ELR (cell line): ENCODE data around the gene MUC6.

Source experiments
- DNase-seq: peaks from one replicate; pipeline ENCODE4 v3.0.0-alpha.2; 2015; ENCODE audit warnings: low read depth

The MUC6 gene

GRCh38 chr11:1009371-1009770 lies 27.1 kb downstream of the MUC6 start:
- no peak for DNase-seq

- no peak for DNase-seq
Measured at GRCh38 chr11:1008803-1009145, 27.7 kb downstream of the MUC6 start.

- DNase-seq, result no peak
Measured at GRCh38 chr11:1008001-1008802, 28.3 kb downstream of the MUC6 start.

- no peak for DNase-seq
Measured at GRCh38 chr11:1007279-1007678, 29.2 kb downstream of the MUC6 start.

- DNase-seq, result no peak
Measured at GRCh38 chr11:1006762-1007161, 29.8 kb downstream of the MUC6 start.

- no peak for DNase-seq
Measured at GRCh38 chr11:1005928-1006327, 30.6 kb downstream of the MUC6 start.

- DNase-seq, result no peak
Measured at GRCh38 chr11:1003159-1003558, 33.4 kb downstream of the MUC6 start.

GRCh38 chr11:1002406-1002984 lies 34.0 kb downstream of the MUC6 start:
- DNase-seq, result no peak

GRCh38 chr11:1001617-1002405 lies 34.7 kb downstream of the MUC6 start:
- no peak for DNase-seq

GRCh38 chr11:1000357-1001278 lies 35.9 kb downstream of the MUC6 start:
- DNase-seq, result no peak

GRCh38 chr11:999009-999408 lies 37.5 kb downstream of the MUC6 start:
- DNase-seq, result no peak

GRCh38 chr11:997907-998306 lies 38.6 kb downstream of the MUC6 start:
- DNase-seq, result no peak

- DNase-seq, result no peak
Measured at GRCh38 chr11:996681-997080, 39.8 kb downstream of the MUC6 start.

- no peak for DNase-seq
Measured at GRCh38 chr11:995752-996420, 40.6 kb downstream of the MUC6 start.

- no peak for DNase-seq
Measured at GRCh38 chr11:995044-995751, 41.3 kb downstream of the MUC6 start.

GRCh38 chr11:993632-994167 lies 42.8 kb downstream of the MUC6 start:
- no peak for DNase-seq

GRCh38 chr11:992577-992976 lies 43.9 kb downstream of the MUC6 start:
- DNase-seq, result no peak

- no peak for DNase-seq
Measured at GRCh38 chr11:991711-992307, 44.7 kb downstream of the MUC6 start.

GRCh38 chr11:991034-991433 lies 45.5 kb downstream of the MUC6 start:
- DNase-seq, result no peak

- no peak for DNase-seq
Measured at GRCh38 chr11:990101-990500, 46.4 kb downstream of the MUC6 start.
